A549 (cell line): ENCODE data around the gene SLC31A1. TPM values are rescaled to one million over a fixed set of nuclear protein-coding genes. Genes with fewer than 3 reads are reported as not detected.

Experiments
- ATAC-seq, 2 experiments: fragments of 200-7000 bp in 1 of 2; fragments of >200 bp in 1 of 2; cut with Nextera tagmentation in 1 of 2; cut with Tn5 transposase in 1 of 2; 3 replicates each; pipeline versions ENCODE4 v1.8.0 to v1.9.1; 2018 to 2020; ENCODE audit warnings: mild to moderate bottlenecking in 1 of 2, moderate library complexity in 1 of 2
- CTCF ChIA-PET: fragments of 300-600 bp; sonication (Branson Sonifier 250); formaldehyde crosslinking; extraction: SDS; loops from one replicate; lab custom pipeline; 2021; ENCODE audit warnings: antibody characterized with exemption, inconsistent platforms; lab: Yijun Ruan, JAX
- POLR2A ChIA-PET: fragments of 350-600 bp; formaldehyde crosslinking; extraction: SDS; loops from one replicate; lab custom pipeline; 2021; ENCODE audit warnings: antibody characterized with exemption, inconsistent platforms; lab: Yijun Ruan, JAX
- DNase-seq, 2 experiments: peaks; one replicate each; pipeline versions ENCODE4 v3.0.0 to v3.0.0-alpha.2; 2011 to 2016; ENCODE audit warnings: low read depth in 1 of 2, low spot score in 1 of 2
- FAIRE-seq: peaks from 2 replicates; lab custom pipeline; 2011; peaks lifted over from hg19 to GRCh38; lab: Jason Lieb, UNC
- H3K27ac ChIP-seq, 2 experiments: fragments of >200 bp; sonication (Bioruptor Twin); formaldehyde crosslinking; 3 replicates each; pipeline ENCODE4 v1.5.1; 2016 to 2017
- H3K4me1 ChIP-seq: fragments of >200 bp; sonication (Bioruptor Twin); formaldehyde crosslinking; 3 replicates; pipeline ENCODE4 v1.6.1; 2016
- H3K4me2 ChIP-seq: fragments of >200 bp; sonication (Bioruptor Twin); formaldehyde crosslinking; 3 replicates; pipeline ENCODE4 v1.6.1; 2016
- H3K4me3 ChIP-seq: fragments of >200 bp; sonication (Bioruptor Twin); formaldehyde crosslinking; 3 replicates; pipeline ENCODE4 v1.5.1; 2016
- H3K9me3 ChIP-seq: fragments of >200 bp; sonication (Bioruptor Twin); formaldehyde crosslinking; 3 replicates; pipeline ENCODE4 v1.6.1; 2016
- BHLHE40 ChIP-seq: IDR thresholded peaks from 2 replicates; pipeline ENCODE4 v1.6.1; 2012; ENCODE audit warnings: low read depth, low read length, inconsistent platforms
- CHD2 ChIP-seq: fragments of 150-350 bp; IDR thresholded peaks from 2 replicates; pipeline ENCODE4 v1.6.1; 2014; ENCODE audit warnings: low read length; ENCODE audit not compliant: partially characterized antibody
- ESRRA ChIP-seq: fragments of 150-350 bp; IDR thresholded peaks from 2 replicates; pipeline ENCODE4 v1.6.1; 2014; ENCODE audit warnings: mild to moderate bottlenecking, low read length, borderline replicate concordance
- FOSB ChIP-seq: fragments of 250-450 bp; sonication (Bioruptor Pico); IDR thresholded peaks from 2 replicates; pipeline ENCODE4 v1.5.0; 2020; ENCODE audit warnings: mild to moderate bottlenecking, moderate library complexity
- FOSL2 ChIP-seq, 2 experiments: fragments of 450-650 bp in 1 of 2; fragments of >200 bp in 1 of 2; sonication (Bioruptor Twin) in 1 of 2; formaldehyde crosslinking; IDR thresholded peaks; 2 replicates each; pipeline versions ENCODE4 v1.5.0 to v1.6.1; 2016 to 2020; ENCODE audit warnings: mild to moderate bottlenecking in 1 of 2, moderate library complexity in 1 of 2
- FOXS1 ChIP-seq: fragments of 250-450 bp; sonication (Bioruptor Pico); IDR thresholded peaks from 2 replicates; pipeline ENCODE4 v1.5.0; 2020; ENCODE audit warnings: mild to moderate bottlenecking, moderate library complexity
- HDAC2 ChIP-seq: fragments of 200-600 bp; sonication (generic); IDR thresholded peaks from 2 replicates; pipeline ENCODE4 v1.6.1; 2016
- HEYL ChIP-seq: fragments of 250-450 bp; sonication (Bioruptor Pico); IDR thresholded peaks from 2 replicates; pipeline ENCODE4 v1.8.0; 2021; ENCODE audit warnings: mild to moderate bottlenecking, moderate library complexity
- HOXA7 ChIP-seq: fragments of 250-450 bp; sonication (Bioruptor Pico); IDR thresholded peaks from 2 replicates; pipeline ENCODE4 v1.5.0; 2020; ENCODE audit warnings: mild to moderate bottlenecking, moderate library complexity
- HOXB13 ChIP-seq: fragments of 250-450 bp; sonication (Bioruptor Pico); IDR thresholded peaks from 2 replicates; pipeline ENCODE4 v1.5.0; 2020; ENCODE audit warnings: low read depth, mild to moderate bottlenecking, moderate library complexity
- HOXB5 ChIP-seq: fragments of 250-450 bp; sonication (Bioruptor Pico); IDR thresholded peaks from 2 replicates; pipeline ENCODE4 v1.5.0; 2020; ENCODE audit warnings: mild to moderate bottlenecking, moderate library complexity
- KDM1A ChIP-seq: fragments of 200-600 bp; sonication (generic); IDR thresholded peaks from 2 replicates; pipeline ENCODE4 v1.6.1; 2016; ENCODE audit warnings: low read depth, mild to moderate bottlenecking
- KDM5A ChIP-seq: fragments of 200-600 bp; sonication (generic); IDR thresholded peaks from 2 replicates; pipeline ENCODE4 v1.6.1; 2016; ENCODE audit warnings: antibody characterized with exemption, mild to moderate bottlenecking
- MAFK ChIP-seq: fragments of 450-650 bp; IDR thresholded peaks from 2 replicates; pipeline ENCODE4 v1.6.1; 2014; ENCODE audit not compliant: partially characterized antibody
- MYC ChIP-seq: IDR thresholded peaks from 2 replicates; pipeline ENCODE4 v1.6.1; 2012; ENCODE audit warnings: mild to moderate bottlenecking, inconsistent platforms, low read length, improper control_type of control experiment, borderline replicate concordance
- NFE2L2 ChIP-seq: fragments of 150-350 bp; conservative IDR thresholded peaks from 2 replicates; pipeline ENCODE4 v1.6.1; 2014; ENCODE audit warnings: low read length
- NPAS2 ChIP-seq: fragments of 250-450 bp; sonication (Bioruptor Pico); IDR thresholded peaks from 2 replicates; pipeline ENCODE4 v1.8.0; 2022; ENCODE audit warnings: mild to moderate bottlenecking, moderate library complexity, borderline replicate concordance
- NR3C1 ChIP-seq: fragments of >200 bp; sonication (Bioruptor Twin); formaldehyde crosslinking; IDR thresholded peaks from 3 replicates; pipeline ENCODE4 v1.6.1; 2017
- POLR2AphosphoS2 ChIP-seq: conservative IDR thresholded peaks from 2 replicates; pipeline ENCODE4 v1.6.1; 2012; ENCODE audit warnings: low read length, improper control_type of control experiment, inconsistent platforms
- RAD21 ChIP-seq, 2 experiments: fragments of >200 bp in 1 of 2; sonication (Bioruptor Twin) in 1 of 2; formaldehyde crosslinking in 1 of 2; IDR thresholded peaks in 1 of 2; conservative IDR thresholded peaks in 1 of 2; 2 replicates in 1 of 2; 3 replicates in 1 of 2; pipeline ENCODE4 v1.6.1; 2012 to 2018; ENCODE audit warnings: inconsistent platforms in 1 of 2
- RARB ChIP-seq: fragments of 250-450 bp; sonication (Bioruptor Pico); IDR thresholded peaks from 2 replicates; pipeline ENCODE4 v1.8.0; 2021; ENCODE audit warnings: mild to moderate bottlenecking, moderate library complexity
- RCOR1 ChIP-seq: fragments of 150-350 bp; IDR thresholded peaks from 2 replicates; pipeline ENCODE4 v1.6.1; 2014; ENCODE audit warnings: antibody characterized with exemption, low read length, low read depth
- RFX5 ChIP-seq: fragments of 450-650 bp; IDR thresholded peaks from 2 replicates; pipeline ENCODE4 v1.7.1; 2014; ENCODE audit warnings: antibody characterized with exemption, mild to moderate bottlenecking, moderate library complexity
- TP53 ChIP-seq: fragments of 250-450 bp; sonication (Bioruptor Pico); IDR thresholded peaks from 2 replicates; pipeline ENCODE4 v1.5.0; 2021; ENCODE audit warnings: mild to moderate bottlenecking, moderate library complexity
- WGBS: methylation state at CpG from one replicate; pipeline ENCODE4 v1.1.6; 2017; ENCODE audit errors: missing lambda C conversion rate; 5-methylcytosine and 5-hydroxymethylcytosine counted together
- polyA plus RNA-seq, 4 experiments: library from polyadenylated mRNA; depleted of rRNA in 3 of 4; stranded (reverse); fragments of >200 nt; fragmentation: RNase III in 1 of 4; extraction: RNeasy Plus Mini Kit Qiagen cat#74134 plus additional on column Dnase treatment in 1 of 4; gene quantifications; 2 replicates in 3 of 4; 3 replicates in 1 of 4; pipeline ENCODE4 v1.2.3, GENCODE V29; 2011 to 2017
- TF ChIP-seq, protein P1 (sequence below): fragments of >200 bp; sonication (Bioruptor Twin); formaldehyde crosslinking; IDR thresholded peaks from 3 replicates; pipeline ENCODE4 v1.6.1; 2016
- TF ChIP-seq, protein P2 (sequence below): fragments of 150-350 bp; IDR thresholded peaks from 2 replicates; pipeline ENCODE4 v1.6.1; 2014; ENCODE audit warnings: low read depth, mild to moderate bottlenecking, low read length
- TF ChIP-seq, protein P3 (sequence below): fragments of 250-450 bp; sonication (Bioruptor Pico); IDR thresholded peaks from 2 replicates; pipeline ENCODE4 v1.5.0; 2020; ENCODE audit warnings: low read depth, mild to moderate bottlenecking, moderate library complexity

SLC31A1 gene
- polyA plus RNA-seq, 2 of the 4 experiments (the other 2 are of a cell fraction) = 24.2 to 27.9 TPM

DNA sequence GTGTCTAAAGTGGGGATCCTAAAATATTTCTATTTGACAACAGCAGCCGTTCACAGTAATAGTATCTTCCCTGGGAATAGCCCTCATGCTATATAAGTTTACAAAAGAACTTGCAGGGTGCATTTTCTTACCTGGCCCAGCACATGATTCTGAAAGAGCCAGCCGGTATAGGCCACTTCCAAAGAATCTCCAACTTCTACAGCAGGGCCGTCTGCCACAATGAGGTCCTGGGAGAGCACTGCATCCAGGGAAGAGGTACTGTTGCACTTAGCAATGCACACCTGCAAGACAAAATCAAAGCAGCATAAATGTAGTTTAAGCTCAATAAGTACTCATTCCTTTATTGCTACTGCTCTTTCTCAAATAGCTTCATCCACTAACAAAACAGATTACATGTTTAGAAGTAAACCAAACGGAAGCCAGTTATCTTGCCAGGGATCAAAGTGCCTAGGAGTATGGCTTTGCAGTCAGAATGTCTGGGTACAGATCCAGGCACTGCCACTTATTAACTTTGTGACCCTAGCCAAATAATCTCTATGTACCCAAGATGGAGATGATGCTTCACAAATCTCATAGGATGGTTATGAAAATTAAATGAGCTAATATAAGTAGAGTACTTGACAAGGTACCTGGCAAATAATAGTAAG lies 21.5 kb upstream of the SLC31A1 start (continued):
- TF ChIP-seq, protein P1, sequence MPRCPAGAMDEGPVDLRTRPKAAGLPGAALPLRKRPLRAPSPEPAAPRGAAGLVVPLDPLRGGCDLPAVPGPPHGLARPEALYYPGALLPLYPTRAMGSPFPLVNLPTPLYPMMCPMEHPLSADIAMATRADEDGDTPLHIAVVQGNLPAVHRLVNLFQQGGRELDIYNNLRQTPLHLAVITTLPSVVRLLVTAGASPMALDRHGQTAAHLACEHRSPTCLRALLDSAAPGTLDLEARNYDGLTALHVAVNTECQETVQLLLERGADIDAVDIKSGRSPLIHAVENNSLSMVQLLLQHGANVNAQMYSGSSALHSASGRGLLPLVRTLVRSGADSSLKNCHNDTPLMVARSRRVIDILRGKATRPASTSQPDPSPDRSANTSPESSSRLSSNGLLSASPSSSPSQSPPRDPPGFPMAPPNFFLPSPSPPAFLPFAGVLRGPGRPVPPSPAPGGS = no peak
- no peak for TF ChIP-seq HOXB5 (CRISPR knock-in tag)
- TF ChIP-seq TP53 (CRISPR knock-in tag) = no peak
- TF ChIP-seq NFE2L2 = no peak

DNA sequence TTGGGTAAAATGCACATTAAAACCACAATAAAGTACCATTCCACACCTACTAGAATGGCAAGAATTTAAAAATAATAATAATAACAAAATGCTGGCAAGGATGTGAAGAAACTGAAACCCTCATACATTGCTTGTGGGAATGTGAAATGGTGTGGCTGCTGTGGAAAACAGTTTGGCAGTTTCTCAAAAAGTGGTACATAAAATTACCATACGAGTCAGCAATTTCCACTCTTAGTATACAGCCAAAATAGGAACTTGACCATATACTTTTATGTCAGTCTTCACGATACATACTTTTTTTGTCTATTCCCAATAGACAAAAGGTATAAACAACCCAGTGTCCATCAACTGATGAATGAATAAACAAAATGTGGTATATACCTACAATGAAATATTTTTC lies 15.9 kb upstream of the SLC31A1 start:
- Histone ChIP-seq H3K4me3 (no peak overlapping the region), H3K4me1 (no peaks in the 10 kb centered on the region), H3K4me2 (no peak overlapping the region), H3K27ac (no peak overlapping the region)
- no peak for FAIRE-seq
- WGBS = 97% methylated on average over 2 of the region's 2 CpGs
- POLR2A ChIA-PET = no interaction called here
- peak; percentile 81 for TF ChIP-seq MAFK
- no peak for TF ChIP-seq KDM5A
- TF ChIP-seq, protein P2, sequence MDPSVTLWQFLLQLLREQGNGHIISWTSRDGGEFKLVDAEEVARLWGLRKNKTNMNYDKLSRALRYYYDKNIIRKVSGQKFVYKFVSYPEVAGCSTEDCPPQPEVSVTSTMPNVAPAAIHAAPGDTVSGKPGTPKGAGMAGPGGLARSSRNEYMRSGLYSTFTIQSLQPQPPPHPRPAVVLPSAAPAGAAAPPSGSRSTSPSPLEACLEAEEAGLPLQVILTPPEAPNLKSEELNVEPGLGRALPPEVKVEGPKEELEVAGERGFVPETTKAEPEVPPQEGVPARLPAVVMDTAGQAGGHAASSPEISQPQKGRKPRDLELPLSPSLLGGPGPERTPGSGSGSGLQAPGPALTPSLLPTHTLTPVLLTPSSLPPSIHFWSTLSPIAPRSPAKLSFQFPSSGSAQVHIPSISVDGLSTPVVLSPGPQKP = no peak
- TF ChIP-seq, all 56 proteins: peak for 1
- no peak for DNase-seq
- no peaks in the 10 kb centered on the region for H3K9me3 ChIP-seq
- CTCF ChIA-PET = no interaction called here
- ATAC-seq = no peak

DNA sequence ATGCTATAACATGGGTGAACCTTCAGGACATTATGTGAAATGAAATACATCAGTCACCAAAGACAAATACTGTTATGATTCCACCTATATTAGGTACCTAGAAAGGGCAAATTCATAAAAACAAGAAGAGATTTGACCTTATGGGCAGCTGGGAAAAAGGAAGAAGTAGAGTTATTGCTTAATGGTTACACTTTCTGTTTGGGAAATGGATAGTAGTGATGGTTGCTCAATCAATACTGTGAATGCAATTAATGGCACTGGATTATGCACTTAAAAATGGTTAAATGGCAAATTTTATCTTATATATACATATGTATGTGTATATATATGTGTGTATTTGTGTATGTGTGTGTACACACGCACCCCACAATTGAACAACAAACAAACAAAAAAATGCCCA lies 15.5 kb upstream of the SLC31A1 start:
- H3K4me3 ChIP-seq = no peak overlapping the region
- POLR2A ChIA-PET = no interaction called here
- CTCF ChIA-PET = interaction anchor here (0.7 to 2.4 kb wide), 2 partner anchors 9 kb away, joined by 4 to 6 read pairs; no protein-coding TSS in a partner anchor
- no peak overlapping the region for H3K4me2 ChIP-seq
- FAIRE-seq = no peak
- no peak for ATAC-seq
- H3K27ac ChIP-seq = no peak overlapping the region
- H3K9me3 ChIP-seq = no peaks in the 10 kb centered on the region
- DNase-seq = no peak
- no peaks in the 10 kb centered on the region for H3K4me1 ChIP-seq
- TF ChIP-seq HOXA7 (CRISPR knock-in tag) (no peak), NR3C1 (no peak), POLR2AphosphoS2 (no peak), FOXS1 (no peak), RARB (CRISPR knock-in tag) (no peak), FOSL2 (IDR thresholded peaks at IDR 0.05) (no peak), FOSL2 (CRISPR knock-in tag; IDR thresholded peaks at IDR 0.05) (no peak), HOXB5 (CRISPR knock-in tag) (no peak), KDM5A (no peak), HOXB13 (CRISPR knock-in tag) (no peak)
- WGBS = 91% methylated on average over 1 of the region's 1 CpG

DNA sequence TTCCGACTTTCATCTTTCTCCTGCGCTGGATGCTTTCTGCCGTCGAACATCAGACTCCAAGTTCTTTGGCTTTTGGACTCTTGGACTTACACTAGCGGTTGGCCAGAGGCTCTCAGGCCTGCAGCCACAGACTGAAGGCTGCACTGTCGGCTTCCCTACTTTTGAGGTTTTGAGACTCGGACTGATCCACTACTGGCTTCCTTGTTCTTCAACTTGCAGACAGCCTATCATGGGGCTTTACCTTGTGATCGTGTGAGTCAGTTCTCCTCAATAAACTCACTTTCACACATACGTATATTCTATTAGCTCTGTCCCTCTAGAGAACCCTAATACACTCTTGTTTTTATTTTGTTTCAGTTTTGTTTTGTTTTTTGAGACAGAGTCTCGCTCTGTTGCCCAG lies 10.5 kb upstream of the SLC31A1 start:
- H3K27ac ChIP-seq = no peak overlapping the region
- FAIRE-seq (no peak), DNase-seq (no peak), ATAC-seq (no peak)
- H3K9me3 ChIP-seq = no peaks in the 10 kb centered on the region
- TF ChIP-seq RARB (CRISPR knock-in tag) = no peak
- TF ChIP-seq BHLHE40 = no peak
- TF ChIP-seq HOXB13 (CRISPR knock-in tag) = no peak
- no peak for TF ChIP-seq FOSB
- no peak for TF ChIP-seq KDM1A
- TF ChIP-seq HEYL = no peak
- no peak for TF ChIP-seq NFE2L2
- no peak for TF ChIP-seq RFX5
- TF ChIP-seq, protein P3, sequence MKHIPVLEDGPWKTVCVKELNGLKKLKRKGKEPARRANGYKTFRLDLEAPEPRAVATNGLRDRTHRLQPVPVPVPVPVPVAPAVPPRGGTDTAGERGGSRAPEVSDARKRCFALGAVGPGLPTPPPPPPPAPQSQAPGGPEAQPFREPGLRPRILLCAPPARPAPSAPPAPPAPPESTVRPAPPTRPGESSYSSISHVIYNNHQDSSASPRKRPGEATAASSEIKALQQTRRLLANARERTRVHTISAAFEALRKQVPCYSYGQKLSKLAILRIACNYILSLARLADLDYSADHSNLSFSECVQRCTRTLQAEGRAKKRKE (CRISPR knock-in tag) = no peak
- TF ChIP-seq MYC = no peak
- no peak for TF ChIP-seq ESRRA
- no peak for TF ChIP-seq RAD21 (conservative IDR thresholded peaks at IDR 0.05 in 1 of 2, IDR thresholded peaks at IDR 0.05 in 1 of 2)
- TF ChIP-seq FOSL2 (IDR thresholded peaks at IDR 0.05) = no peak
- no peak for TF ChIP-seq FOSL2 (CRISPR knock-in tag; IDR thresholded peaks at IDR 0.05)
- TF ChIP-seq RCOR1 = no peak
- TF ChIP-seq TP53 (CRISPR knock-in tag) = no peak
- TF ChIP-seq HDAC2 = no peak
- TF ChIP-seq CHD2 = no peak
- TF ChIP-seq NPAS2 (CRISPR knock-in tag) = no peak
- H3K4me1 ChIP-seq = peaks cover 5% of the 10 kb centered on the region; the same call in 2 of the 3 replicates
- 94% methylated on average over 10 of the region's 10 CpGs for WGBS
- ChIA-PET POLR2A (no interaction called here), CTCF (no interaction called here)
- H3K4me3 ChIP-seq = no peak overlapping the region
- no peak overlapping the region for H3K4me2 ChIP-seq
